Fibroblast of skin of right quadriceps (primary cell): ENCODE data around the gene BLOC1S5.
A peak's percentile ranks its signal among the peaks of the same experiment; 100 is the strongest.
"Not testable (repeated sequence)": the region's sequence is repeated elsewhere in the genome, so short reads cannot be mapped to it uniquely, and the experiment has no call there.

Source experiments
- DNase-seq: peaks from one replicate; pipeline ENCODE4 v3.0.0-alpha.2; 2013

The BLOC1S5 gene

DNA sequence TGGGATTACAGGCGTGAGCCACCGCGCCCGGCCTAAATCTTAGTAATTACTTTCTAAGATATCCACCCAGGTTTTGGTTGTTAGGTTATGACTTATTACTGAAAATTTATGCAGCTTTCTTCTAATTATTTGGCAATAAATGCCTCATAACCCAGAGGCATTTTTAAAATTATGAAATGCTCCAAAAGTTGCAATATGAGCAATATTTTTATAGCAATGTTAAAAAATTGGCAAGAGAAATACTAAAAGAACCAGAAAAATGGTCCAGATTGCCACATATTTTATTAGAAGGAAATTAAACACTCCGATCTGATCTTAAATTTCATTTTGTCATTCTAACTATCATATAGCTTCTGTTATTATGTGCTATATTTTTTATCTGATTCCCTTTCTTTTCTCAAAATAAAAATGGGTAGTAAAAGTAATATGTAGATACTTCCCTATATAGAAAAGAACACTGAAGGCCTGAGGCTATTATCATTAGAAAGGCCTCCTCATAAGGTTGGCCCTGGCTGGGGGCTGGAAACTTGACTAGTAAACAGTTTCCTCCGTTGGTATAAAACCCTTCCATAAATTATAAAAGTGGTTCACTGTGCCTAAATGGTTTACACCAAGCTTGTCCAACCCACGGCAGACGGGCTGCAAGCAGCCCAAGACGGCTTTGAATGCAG, 22.1 kb downstream of the BLOC1S5 start:
- no peak for DNase-seq

DNA sequence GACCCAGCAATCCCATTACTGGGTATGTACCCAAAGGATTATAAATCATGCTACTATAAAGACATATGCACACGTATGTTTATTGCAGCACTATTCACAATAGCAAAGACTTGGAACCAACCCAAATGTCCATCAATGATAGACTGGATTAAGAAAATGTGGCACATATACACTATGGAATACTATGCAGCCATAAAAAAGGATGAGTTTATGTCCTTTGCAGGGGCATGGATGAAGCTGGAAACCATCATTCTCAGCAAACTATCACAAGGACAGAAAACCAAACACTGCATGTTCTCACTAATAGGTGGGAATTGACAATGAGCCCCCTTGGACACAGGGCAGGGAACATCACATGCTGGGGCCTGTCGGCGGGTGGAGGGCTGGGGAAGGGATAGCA, 30.1 kb downstream of the BLOC1S5 start:
- not testable (repeated sequence) for DNase-seq

DNA sequence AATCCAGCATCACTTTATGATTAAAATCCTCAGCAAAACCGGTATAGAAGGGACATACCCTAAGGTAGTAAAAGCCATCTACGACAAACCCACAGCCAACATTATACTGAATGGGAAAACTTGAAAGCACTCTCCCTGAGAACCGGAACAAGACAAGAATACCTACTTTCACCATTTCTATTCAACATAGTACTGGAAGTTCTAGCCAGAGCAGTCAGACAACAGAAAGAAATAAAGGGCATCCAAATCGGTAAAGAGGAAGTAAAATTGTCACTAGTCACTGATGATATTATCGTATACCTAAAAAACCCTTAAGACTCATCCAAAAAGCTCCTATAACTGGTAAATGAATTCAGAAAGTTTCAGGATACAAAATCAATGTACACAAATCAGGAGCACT, 33.3 kb downstream of the BLOC1S5 start:
- no peak for DNase-seq

DNA sequence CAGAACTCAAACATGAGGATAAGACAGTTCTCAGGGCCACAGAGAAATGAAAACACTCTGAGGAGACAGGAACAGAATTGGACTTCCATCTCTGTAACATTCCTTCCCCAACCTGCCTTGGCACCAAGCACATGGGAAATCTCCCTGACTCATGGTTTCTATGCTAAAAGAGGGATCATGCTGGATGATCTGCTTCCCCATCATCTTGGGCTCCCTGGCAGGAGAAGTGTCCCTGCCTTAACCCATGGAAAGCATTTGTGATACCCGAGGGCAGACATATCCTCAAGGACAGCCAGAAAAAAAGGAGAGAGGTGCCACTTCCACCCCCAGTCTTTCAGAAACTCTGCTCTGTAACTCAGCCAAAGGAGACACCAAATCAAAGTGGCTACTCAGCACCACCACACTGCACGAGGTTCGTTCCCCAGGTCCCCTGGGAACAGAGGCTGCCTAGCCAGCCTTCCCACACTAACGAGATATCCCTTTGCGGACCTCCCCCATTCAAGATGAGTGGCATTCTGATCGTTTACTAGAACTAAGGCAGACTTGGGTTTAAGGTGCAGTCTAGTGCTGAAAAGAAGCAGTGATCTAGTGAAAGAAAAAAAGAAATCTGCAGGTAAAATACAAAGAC, 34.8 kb downstream of the BLOC1S5 start:
- peak; percentile 14 for DNase-seq

DNA sequence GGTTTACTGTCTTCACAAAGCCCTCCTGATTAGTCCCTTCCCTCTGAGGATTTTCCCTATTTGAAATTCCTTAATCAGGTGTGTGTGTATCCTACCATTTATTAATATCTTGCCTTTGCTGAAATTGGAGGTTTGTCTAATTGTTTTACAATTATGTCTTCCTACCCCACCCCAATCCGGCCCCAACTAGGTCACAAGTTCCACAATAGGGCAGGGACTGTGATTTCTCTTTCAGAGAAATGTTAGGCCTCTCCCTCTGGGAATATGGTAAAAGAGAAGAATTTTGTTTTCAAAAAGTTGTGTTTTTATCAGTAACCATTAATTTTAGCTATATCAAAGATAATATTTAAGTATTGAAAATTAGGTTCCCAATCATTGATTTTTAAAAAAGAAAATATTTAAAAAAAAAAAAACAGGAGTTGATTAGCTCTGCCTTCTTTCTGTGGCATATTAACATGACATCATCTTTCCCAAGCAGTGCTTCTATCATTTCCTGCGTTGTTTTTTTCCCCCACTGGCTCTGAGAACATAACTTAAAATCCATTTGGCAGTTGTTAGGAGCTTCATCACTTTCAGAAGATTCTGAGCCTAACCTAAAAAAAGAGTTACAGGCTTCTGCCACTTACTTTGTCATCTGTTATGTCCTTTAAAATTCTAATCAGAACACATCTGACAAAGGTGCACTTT, 36.1 kb downstream of the BLOC1S5 start:
- DNase-seq = peak; percentile 39

DNA sequence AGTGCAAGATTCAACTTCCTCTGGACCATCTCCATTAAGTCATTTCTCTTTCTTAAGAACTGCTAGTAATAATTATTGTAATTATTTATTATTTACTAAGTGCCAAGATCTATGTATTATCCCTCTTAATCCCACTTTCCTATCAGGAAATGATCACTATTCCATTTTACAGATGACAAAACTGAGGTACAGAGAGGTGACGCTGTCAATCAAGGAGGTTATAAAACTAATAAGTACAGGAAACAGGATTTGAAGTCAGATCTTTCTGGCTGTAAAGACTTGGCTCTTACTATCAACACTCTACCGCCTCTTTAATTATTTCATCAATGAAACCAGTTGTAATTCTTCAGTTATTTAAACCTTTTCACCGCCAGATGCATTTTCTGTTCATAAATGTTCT, 37.4 kb downstream of the BLOC1S5 start:
- DNase-seq = no peak

DNA sequence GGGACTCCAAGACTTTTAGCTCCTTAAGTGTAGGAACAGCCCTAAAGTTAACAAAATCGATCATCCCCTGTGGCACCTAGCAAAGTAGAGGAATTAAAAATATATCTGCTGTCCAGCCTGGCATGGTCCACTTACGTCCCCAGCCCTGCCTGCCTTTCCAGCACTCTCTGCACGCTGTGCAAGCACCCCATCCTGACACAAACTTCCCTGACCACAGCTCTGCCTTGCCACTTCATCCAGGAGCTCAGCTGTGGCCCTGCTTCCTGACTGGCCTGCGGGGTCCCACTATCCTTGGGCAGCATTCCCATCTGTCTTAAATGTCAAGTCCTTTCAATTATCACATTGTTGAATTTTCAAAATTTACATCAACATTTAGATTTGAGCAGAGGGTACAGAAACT, 39.0 kb downstream of the BLOC1S5 start:
- DNase-seq = no peak

DNA sequence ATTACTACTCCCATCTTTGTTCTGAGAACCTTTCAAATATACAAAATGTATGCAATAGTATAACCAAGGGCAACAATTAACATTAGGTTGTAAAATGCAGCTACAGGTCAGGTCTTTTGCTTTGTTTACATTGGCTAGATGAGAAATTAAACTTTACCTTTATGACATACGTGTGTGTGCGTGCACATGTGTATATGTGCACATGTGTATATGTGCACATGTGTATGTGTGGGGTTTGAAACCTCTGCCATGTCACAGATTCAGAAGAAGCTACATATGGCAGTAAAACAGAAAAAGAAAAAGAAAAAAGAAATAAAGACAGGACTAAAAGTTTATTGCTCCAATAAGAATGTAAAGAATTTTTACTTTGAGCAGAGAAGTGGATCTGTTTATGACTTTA, 40.6 kb downstream of the BLOC1S5 start:
- no peak for DNase-seq

DNA sequence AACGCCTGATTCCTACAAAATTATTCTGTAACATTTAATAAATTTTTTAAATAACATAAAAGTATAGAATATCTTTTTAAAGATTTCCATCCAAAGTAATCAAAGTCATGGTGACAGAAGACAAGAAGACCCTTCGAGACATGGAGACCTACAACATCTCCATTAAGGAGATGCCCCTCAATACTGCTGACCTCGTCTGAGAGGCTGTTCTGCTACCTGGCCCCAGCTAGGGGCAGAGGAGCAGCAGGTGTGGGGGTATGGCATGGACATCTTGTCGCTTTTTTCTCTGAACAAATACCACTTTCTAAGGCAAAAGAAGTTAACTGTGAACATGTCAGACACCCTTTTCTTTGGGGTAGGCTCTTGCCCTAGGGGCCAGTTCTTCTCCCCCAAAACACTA, 44.1 kb downstream of the BLOC1S5 start:
- DNase-seq = no peak

DNA sequence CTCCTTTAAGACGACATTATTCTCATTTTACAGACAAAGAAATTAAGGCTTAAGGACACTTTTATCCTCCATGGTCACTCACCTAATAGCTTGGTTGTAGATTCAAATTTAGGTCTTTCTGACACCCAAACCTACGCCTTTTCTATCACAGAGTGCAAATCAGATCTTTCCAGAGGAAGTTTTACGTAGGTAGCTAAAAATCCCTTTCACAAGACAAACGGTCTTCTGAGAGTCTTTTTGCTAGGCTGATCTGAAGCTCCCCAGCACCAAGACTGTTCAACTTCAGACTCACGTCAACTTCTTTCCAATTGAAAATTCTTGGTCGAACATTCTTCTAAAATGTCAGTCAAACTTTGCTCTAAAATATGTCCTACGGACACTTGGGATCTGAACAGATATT, 46.5 kb downstream of the BLOC1S5 start:
- no peak for DNase-seq

DNA sequence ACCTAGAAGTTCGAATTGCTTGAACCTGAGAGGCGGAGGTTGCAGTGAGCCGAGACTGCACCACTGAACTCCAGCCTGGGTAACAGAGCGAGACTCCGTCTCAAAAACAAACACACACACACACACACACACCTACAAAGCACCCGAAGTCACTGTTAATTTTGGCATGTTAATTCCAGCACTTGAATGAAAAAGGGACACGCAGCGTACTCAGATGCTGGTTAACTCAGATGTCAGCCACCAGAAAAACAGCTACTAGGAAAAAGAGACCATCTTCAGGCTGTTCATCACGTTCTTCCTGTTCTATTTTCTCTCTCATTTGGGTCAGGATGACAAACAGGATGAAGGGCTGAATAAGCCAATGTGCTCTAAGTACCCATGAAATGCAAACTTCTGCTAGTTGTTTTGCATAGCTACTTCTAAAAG, 46.9 kb downstream of the BLOC1S5 start:
- no peak for DNase-seq

DNA sequence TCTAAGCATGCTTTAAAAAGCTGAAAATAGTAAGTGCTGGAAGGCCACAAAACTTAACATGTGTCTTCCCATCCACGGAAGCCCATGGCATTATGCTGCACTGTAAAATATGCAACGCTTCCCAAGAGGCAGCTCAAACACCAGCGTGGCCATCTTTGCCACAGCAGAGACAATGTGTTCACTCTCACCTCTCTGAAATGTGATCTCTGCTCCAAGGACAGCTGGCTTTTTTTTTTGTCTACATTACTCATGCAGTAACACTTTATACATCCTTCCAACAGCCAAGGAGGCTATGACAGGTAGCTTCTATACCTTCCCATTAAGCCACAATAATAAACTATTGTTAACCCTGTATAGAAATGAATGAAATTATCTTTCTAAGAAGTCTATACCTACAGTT, 49.2 kb downstream of the BLOC1S5 start:
- no peak for DNase-seq

DNA sequence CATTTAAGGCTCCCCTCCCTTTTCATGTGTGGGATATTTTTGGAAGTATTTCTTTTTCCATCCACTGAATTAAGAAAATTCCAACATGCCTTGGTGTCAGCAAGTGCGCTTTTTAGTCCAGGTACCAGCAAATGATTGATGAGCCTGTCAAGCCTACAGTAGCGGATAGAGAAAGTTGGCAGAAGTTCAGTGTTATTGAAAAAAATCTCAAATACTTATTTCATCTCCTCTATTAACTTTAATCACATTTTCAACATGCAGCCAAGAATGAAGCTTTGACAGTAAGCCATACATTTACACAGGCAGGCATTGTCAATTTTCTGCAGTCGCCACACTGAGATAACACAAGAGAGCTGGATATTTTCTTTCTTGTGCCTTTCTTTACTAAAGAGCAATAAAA, 50.4 kb downstream of the BLOC1S5 start:
- no peak for DNase-seq

DNA sequence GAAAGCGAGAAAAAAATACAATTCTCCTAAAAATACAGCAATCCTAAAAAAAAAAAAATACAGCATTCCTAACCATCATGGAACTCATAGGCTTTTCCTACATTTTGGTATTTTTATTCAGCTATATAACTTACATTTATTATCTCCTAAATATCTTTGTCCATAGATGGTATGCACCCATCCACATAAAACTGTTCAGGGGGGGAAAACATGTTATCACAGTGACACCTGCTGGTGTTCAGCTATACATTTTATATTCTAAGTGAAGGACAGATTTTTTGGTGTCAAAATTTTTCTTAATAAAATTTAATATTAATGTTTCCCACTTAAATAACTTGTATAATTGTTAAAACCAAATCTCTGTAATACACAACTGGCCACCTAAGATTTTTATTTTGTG, 58.0 kb downstream of the BLOC1S5 start:
- DNase-seq = peak; percentile 39

DNA sequence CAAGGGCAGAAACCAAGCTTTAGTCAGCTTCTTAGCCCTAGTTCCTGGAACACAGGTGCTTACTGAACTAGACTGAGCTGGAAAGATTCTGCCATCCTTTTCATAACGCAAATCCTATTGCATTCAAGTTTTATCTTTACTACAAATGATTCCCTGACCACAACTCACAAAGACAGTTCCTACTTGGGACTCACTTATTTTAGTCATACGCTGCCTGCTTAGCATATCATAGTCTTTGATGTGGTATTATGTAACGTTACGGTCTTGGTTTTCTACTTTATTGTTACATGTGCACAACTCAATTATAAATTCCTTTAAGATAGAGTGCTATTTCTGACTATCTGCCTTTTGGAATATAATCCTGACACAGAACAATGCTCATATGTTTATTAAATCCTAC, 59.1 kb downstream of the BLOC1S5 start:
- DNase-seq = no peak

DNA sequence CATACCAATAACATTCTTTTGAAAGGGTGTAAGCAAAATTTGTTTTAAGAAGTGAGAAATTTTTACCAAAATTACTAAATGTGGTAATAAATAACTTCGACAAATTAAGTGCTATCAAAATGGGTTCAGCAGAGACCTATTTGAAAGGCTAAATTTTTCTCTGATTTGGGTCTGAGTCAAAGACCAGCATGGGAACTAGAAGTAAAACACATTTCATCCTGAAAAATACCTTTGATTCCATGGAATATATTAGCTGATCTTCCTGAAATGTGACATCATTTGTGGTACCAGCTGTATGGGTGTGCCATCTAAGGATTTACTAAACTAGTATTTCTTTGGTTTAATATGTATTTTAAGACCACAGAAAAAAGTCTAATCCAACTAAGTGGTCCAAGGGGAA, 63.6 kb downstream of the BLOC1S5 start:
- DNase-seq = no peak

DNA sequence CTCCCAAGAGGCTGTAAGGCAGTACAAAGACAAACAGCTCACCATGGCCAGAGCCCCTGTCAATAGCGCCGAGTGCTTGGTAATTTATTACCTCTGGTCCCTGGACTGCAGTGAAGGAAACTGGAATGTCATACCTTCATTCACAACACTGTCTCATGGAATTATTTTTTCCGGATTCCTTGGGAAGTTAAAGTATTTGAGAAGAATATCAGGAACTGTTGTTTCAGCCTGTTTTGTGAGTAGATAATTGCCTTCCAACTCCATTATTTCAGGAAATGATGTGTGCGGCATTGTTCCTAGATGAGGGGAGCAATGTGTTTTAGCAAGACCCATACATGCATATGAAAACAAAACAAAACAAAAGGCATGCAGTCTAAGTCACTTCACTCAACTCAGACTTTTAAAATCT, 64.0 kb downstream of the BLOC1S5 start:
- DNase-seq = no peak

DNA sequence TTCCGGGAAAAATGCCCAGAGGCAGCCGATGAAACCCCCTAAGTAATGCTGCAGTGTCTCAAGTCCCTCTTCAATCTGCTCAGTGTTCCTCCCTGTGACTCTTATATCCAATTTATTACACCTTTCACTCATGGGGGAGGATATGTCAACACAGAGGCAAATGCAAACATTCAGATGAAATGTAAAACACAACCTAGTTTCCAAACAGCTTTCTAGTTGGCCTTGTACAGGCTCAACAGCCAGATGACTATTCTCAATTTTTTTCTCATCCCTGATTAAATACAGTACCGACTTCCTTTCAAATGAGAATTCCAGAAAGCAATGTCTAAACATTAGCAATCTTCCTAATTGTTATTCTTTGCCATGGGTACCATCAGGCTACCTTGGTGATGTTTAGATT, 65.0 kb downstream of the BLOC1S5 start:
- DNase-seq = no peak

DNA sequence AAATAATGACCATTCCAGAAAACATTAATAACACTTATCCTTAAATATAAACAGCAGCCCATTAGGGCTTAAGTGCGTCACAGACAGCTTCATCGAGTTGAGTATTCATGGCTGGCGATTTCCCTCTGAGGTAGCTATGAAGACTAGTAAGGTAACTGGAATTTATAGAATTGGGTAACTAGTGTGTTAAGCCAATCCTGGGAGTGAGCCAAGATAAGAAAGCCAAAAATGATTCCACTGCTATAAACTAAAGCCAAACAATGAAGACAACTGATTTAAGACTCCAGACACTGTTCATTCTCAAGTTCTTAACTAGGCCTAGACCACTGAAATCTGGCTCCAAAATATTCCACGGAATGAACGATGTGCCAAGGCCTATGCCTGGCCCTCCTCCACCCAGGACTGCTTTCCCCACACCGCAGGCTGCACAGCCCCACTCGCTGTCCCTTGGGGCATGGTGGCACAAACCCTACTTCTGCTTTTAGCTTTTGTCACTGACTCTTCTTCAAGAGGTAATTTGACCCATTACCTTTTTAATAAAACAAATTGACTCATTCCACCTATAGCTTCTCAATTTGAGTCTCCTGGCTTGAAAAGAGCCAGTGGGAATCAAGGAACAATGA, 66.0 kb downstream of the BLOC1S5 start:
- peak; percentile 86 for DNase-seq

DNA sequence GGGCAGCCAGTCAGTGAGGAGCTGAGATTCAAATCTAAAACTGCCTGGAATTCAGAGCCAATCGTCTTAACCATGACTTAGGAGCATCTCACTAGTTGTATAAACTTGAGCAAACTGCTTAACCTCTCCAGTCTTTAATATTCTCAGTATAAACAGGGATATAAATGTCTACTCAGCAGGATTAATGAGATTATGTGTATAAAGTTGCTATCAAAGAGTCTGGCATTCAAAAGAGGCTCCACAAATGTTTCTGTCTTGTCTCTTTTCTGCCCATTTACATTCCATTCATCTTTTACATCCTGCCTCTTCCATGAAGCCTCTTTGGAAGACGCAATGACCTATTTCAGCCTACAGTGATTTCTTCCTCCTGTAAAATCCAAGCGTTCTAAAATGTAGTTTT, 66.9 kb downstream of the BLOC1S5 start:
- DNase-seq = no peak

DNA sequence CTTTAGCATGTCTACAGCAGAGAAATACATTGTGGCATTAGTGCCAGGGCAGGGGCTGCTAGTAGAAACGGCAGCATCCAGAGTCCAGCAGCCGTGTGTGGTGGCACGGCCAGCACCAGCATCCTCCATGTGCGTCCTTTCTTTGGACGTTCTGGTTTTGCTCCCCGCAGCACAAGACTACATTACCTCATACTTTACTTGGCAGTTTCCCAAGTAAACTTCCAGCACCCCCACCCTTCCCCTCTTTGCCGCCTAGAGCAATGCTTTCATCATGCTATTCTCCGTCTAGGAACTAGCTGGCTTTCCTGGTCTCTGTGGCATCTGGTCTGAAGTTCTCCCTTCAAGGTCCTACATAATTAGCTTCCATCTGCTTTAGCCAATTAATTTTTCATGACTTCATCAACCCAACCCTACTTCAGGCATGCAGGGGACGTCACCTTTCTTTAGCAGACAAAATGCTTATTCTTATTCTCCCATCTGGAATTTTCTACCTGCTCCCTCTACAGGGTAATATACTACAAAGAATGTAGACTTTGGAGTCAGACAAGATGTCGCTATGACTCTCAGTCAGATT, 67.6 kb downstream of the BLOC1S5 start:
- peak; percentile 72 for DNase-seq

DNA sequence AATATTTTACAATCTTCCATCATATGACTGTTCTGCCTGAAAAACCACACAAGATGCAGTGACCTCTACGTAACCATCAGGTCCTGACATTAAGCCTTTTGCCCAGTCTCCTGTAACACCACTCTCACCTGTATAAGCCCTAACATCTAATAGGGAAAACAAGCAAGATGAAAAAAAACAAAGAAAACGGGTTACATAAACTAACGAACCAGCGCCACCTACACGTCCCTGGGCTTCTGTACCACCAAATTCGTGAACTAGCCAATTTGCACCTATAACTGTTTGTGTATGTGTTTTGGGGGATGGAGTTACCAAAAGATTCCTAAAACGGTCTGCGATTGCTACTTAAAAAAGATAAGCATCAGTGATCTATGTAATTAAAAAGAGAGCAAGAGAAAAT, 70.2 kb downstream of the BLOC1S5 start:
- DNase-seq = no peak

DNA sequence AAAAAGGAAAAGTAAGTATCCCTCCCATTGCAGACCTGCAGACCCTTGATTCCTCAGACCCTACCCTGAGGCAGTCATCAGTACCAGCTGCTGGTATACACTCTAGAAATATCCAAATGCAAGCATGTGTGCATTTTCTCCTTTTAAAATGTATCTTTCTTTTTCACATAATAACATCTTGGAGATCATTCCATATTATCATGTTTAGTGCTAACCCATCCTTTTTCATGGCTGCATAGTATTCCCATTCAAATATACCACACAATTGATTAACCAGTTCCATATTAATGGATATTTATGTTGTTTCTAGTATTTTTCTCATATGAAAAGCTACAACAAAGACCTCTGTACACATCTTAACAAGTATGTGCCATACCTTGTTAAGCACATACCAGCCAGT, 70.8 kb downstream of the BLOC1S5 start:
- no peak for DNase-seq
